SK-N-SH (cell line): ENCODE measurements around the gene TMEM259. TPM values are rescaled to one million over a fixed set of nuclear protein-coding genes. Genes with fewer than 3 reads are reported as not detected.

Experiments used
- CTCF ChIA-PET: fragments of 300-600, 350-600 bp; formaldehyde crosslinking; extraction: SDS; loops from one replicate; lab custom pipeline; 2021; lab: Yijun Ruan, JAX
- POLR2A ChIA-PET: fragments of 350-600 bp; sonication (Branson Sonifier 250); formaldehyde crosslinking; extraction: SDS; loops from one replicate; lab custom pipeline; 2020; ENCODE audit warnings: antibody characterized with exemption, inconsistent platforms; lab: Yijun Ruan, JAX
- DNase-seq: peaks from one replicate; pipeline ENCODE4 v3.0.0; 2012
- H2AFZ ChIP-seq: fragments of 200-600 bp; sonication (generic); 2 replicates; pipeline ENCODE4 v1.8.1; 2016; ENCODE audit warnings: antibody characterized with exemption, mild to moderate bottlenecking, low read depth
- H3F3A ChIP-seq: fragments of 200-600 bp; sonication (generic); replicated peaks from 2 replicates; pipeline ENCODE3; 2016; ENCODE audit warnings: antibody characterized with exemption, mild to moderate bottlenecking; ENCODE audit not compliant: insufficient read depth
- H3K27ac ChIP-seq, 2 experiments: fragments of 200-500 bp in 1 of 2; fragments of 200-600 bp in 1 of 2; sonication (Bioruptor generic) in 1 of 2; sonication (generic), shearing (Covaris generic) in 1 of 2; 2 replicates each; pipeline versions ENCODE4 v1.5.1 to v1.6.1; 2014 to 2016; ENCODE audit warnings: low read depth in 2 of 2, inconsistent platforms in 1 of 2, low read length in 1 of 2, mild to moderate bottlenecking in 1 of 2, mixed read lengths in 1 of 2
- H3K27me3 ChIP-seq: fragments of 200-600 bp; sonication (generic), shearing (Covaris generic); 2 replicates; pipeline ENCODE4 v1.6.1; 2016; ENCODE audit warnings: mixed run types; ENCODE audit not compliant: insufficient read depth
- H3K36me3 ChIP-seq, 2 experiments: fragments of 200-500 bp in 1 of 2; fragments of 200-600 bp in 1 of 2; sonication (Bioruptor generic) in 1 of 2; sonication (generic) in 1 of 2; replicated peaks in 1 of 2; 2 replicates each; pipeline versions ENCODE3 to v1.5.1; 2014 to 2016; ENCODE audit warnings: low read length in 1 of 2, mild to moderate bottlenecking in 1 of 2; ENCODE audit not compliant: insufficient read depth in 2 of 2, control insufficient read depth in 1 of 2
- H3K4me1 ChIP-seq, 2 experiments: fragments of 200-500 bp in 1 of 2; fragments of 200-600 bp in 1 of 2; sonication (Bioruptor generic) in 1 of 2; sonication (generic), shearing (Covaris generic) in 1 of 2; 2 replicates each; pipeline versions ENCODE4 v1.5.1 to v1.6.1; 2014 to 2016; ENCODE audit warnings: low read depth in 1 of 2, low read length in 1 of 2, mixed run types in 1 of 2; ENCODE audit not compliant: insufficient read depth in 2 of 2, control insufficient read depth in 1 of 2
- H3K4me2 ChIP-seq: fragments of 200-600 bp; sonication (generic), shearing (Covaris generic); 2 replicates; pipeline ENCODE4 v1.6.1; 2017; ENCODE audit warnings: mixed run types
- H3K4me3 ChIP-seq, 2 experiments: fragments of 200-500 bp in 1 of 2; fragments of 200-600 bp in 1 of 2; sonication (Bioruptor generic) in 1 of 2; sonication (generic), shearing (Covaris generic) in 1 of 2; 2 replicates each; pipeline versions ENCODE4 v1.5.1 to v1.8.1; 2014 to 2016; ENCODE audit warnings: low read depth in 2 of 2, inconsistent platforms in 1 of 2, low read length in 1 of 2, mild to moderate bottlenecking in 1 of 2, mixed read lengths in 1 of 2, moderate library complexity in 1 of 2
- H3K79me2 ChIP-seq: fragments of 200-600 bp; sonication (generic); 2 replicates; pipeline ENCODE4 v1.8.1; 2017; ENCODE audit warnings: mild to moderate bottlenecking; ENCODE audit not compliant: insufficient read depth
- H3K9ac ChIP-seq: fragments of 200-600 bp; sonication (generic); 2 replicates; pipeline ENCODE4 v1.6.1; 2017; ENCODE audit warnings: mixed run types
- H3K9me2 ChIP-seq: fragments of 200-600 bp; sonication (generic); 2 replicates; pipeline ENCODE4 v1.6.1; 2017; ENCODE audit warnings: mixed run types
- H3K9me3 ChIP-seq: fragments of 200-600 bp; sonication (generic); 2 replicates; pipeline ENCODE4 v1.6.1; 2017; ENCODE audit warnings: mixed run types, mild to moderate bottlenecking, moderate library complexity
- H4K20me1 ChIP-seq: fragments of 200-600 bp; sonication (generic); 2 replicates; pipeline ENCODE4 v1.6.1; 2017; ENCODE audit warnings: mild to moderate bottlenecking, mixed run types; ENCODE audit not compliant: insufficient read depth
- FOSL2 ChIP-seq: IDR thresholded peaks from 2 replicates; pipeline ENCODE4 v1.4.0; 2012; ENCODE audit warnings: low read depth, mild to moderate bottlenecking, moderate library complexity, borderline replicate concordance
- NFIC ChIP-seq: IDR thresholded peaks from 2 replicates; pipeline ENCODE4 v1.4.0; 2012; ENCODE audit warnings: borderline replicate concordance
- PBX3 ChIP-seq: IDR thresholded peaks from 2 replicates; pipeline ENCODE4; 2012
- SIN3A ChIP-seq: IDR thresholded peaks from 2 replicates; pipeline ENCODE4 v1.6.1; 2012; ENCODE audit warnings: low read depth, mild to moderate bottlenecking, low read length, moderate library complexity, borderline replicate concordance
- TAF1 ChIP-seq: IDR thresholded peaks from 2 replicates; pipeline ENCODE4 v1.6.1; 2012; ENCODE audit warnings: low read depth, mild to moderate bottlenecking, low read length, moderate library complexity, borderline replicate concordance
- USF2 ChIP-seq: fragments of 150-350 bp; IDR thresholded peaks from 2 replicates; pipeline ENCODE4 v1.6.1; 2017; ENCODE audit warnings: antibody characterized with exemption, low read length, low read depth, borderline replicate concordance
- ZBTB33 ChIP-seq: IDR thresholded peaks from 2 replicates; pipeline ENCODE4 v1.4.0; 2012; ENCODE audit warnings: low read depth, borderline replicate concordance
- WGBS: methylation state at CpG from one replicate; pipeline ENCODE4 v1.1.6; 2017; ENCODE audit warnings: low lambda C conversion rate; 5-methylcytosine and 5-hydroxymethylcytosine counted together
- polyA plus RNA-seq, 3 experiments: library from polyadenylated mRNA; depleted of rRNA; stranded (reverse); fragments of >200 nt; gene quantifications; 2 replicates each; pipeline ENCODE4 v1.2.3, GENCODE V29; 2012

TMEM259 gene
- polyA plus RNA-seq, 1 of the 3 experiments (the other 2 are of a cell fraction): 138 TPM

- Histone ChIP-seq H3F3A (no peaks in the 10 kb centered on the region), H4K20me1 (0 out of 2 replicates have a peak, but pooled peaks cover 6% of the 10 kb centered on the region)
- CTCF ChIA-PET: no interaction called here
These were observed 28.3 kb downstream of the TMEM259 start for GRCh38 chr19:992670-993055.

More at GRCh38 chr19:992670-993055, 28.3 kb downstream of the TMEM259 start:
- 95% methylated on average over 12 of the region's 13 CpGs for WGBS
- no peak overlapping the region for H3K4me2 ChIP-seq
- H3K79me2 ChIP-seq: no peaks in the 10 kb centered on the region
- peaks cover 0 to 9% of the 10 kb centered on the region in 2 experiments; a peak in 1 of 4 replicates for H3K4me1 ChIP-seq
- no peak overlapping the region for H3K9ac ChIP-seq
- no peak overlapping the region for H2AFZ ChIP-seq
- H3K36me3 ChIP-seq: peaks cover 0 to 40% of the 10 kb centered on the region in 2 experiments
- TF ChIP-seq TAF1: no peak
- TF ChIP-seq NFIC: no peak
- TF ChIP-seq FOSL2: no peak
- no peak for TF ChIP-seq SIN3A
- TF ChIP-seq ZBTB33: no peak
- TF ChIP-seq PBX3: no peak
- TF ChIP-seq USF2: no peak
- TF ChIP-seq, all 33 proteins: peak for 0
- Histone ChIP-seq H3K27ac (no peak overlapping the region), H3K9me2 (no peaks in the 10 kb centered on the region), H3K27me3 (peaks cover 16% of the 10 kb centered on the region; the same call in 1 of the 2 replicates), H3K9me3 (no peaks in the 10 kb centered on the region), H3K4me3 (no peak overlapping the region)
- POLR2A ChIA-PET: no interaction called here
- no peak for DNase-seq
